ENCODE data around the gene TBX15.

Gene TBX15

DNA sequence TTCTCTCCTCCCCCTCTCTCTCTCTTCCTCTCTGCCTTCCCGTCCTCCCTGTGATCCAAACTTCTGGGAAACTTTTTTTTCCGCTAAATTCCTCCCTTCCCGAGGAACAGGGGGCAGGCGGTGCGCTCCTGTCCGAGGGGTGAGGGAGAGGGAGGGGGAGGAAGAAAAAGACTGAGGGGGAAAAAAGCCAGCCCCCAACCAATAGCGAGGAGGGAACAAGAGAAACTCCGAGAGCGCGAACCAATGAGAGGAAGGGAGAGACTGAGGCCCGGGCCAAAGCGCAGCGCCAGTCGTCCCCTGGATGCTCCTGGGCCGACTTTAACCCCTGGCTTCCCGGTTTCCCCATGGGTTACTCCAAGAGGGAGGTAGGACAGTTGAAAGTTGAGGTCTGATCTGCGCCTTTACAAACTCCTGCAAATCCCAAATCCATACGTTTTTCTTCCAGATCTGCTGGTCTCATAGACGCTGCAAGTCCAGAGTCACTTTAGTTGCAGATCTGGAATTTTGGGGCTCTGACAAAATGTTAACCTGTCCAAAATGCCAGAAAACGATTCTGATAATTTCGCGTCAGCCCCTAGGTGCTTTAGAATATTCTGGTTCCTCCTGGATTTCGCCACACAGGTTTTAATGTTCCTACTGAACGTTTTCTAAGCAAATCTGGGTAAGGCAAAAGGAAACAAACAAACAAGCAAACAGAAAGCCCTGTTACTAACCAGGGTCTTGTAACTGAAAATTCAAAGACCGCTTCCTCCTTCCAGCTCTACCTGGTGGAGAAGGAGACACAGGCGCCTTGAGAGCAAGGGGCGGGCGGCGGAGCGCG is at the start of gene TBX15:
TSS of gene TBX15 (minus strand) at position 158 of the 820 bp plus-strand sequence. CDS start 548 bp downstream, outside the sequence.
- peak within 1 kb of the TSS; percentile 82 for H2AFZ ChIP-seq (ENCODE audit: low read depth, low read length)
- no peaks in the 10 kb centered on the region for H3K36me3 ChIP-seq (ENCODE audit: insufficient read depth, low read length)
- peaks cover 4% of the 10 kb centered on the region for H3K9me3 ChIP-seq (ENCODE audit: low read length)
- peaks cover 13% of the 10 kb centered on the region for H3K4me1 ChIP-seq (ENCODE audit: insufficient read depth, low read length)
- peaks cover 100% of the 10 kb centered on the region for H3K27me3 ChIP-seq (ENCODE audit: insufficient read depth, low read length)
- peak within 1 kb of the TSS; percentile 6 for H3K4me3 ChIP-seq (ENCODE audit: low read length)

- Histone ChIP-seq H2AFZ (ENCODE audit: low read depth, low read length) (no peak overlapping the region), H3K4me1 (ENCODE audit: insufficient read depth, low read length) (no peaks in the 10 kb centered on the region), H3K27me3 (ENCODE audit: insufficient read depth, low read length) (no peaks in the 10 kb centered on the region), H3K36me3 (ENCODE audit: insufficient read depth, low read length) (peaks cover 2% of the 10 kb centered on the region), H3K9me3 (ENCODE audit: low read length) (no peaks in the 10 kb centered on the region), H3K4me3 (ENCODE audit: low read length) (no peak overlapping the region)
These were observed 46.2 kb upstream of the TBX15 start for GRCh38 chr1:119034359-119034758.

GRCh38 chr1:119032986-119033385 is 44.8 kb upstream of the TBX15 start:
- Histone ChIP-seq H3K9me3 (ENCODE audit: low read length) (no peaks in the 10 kb centered on the region), H3K36me3 (ENCODE audit: insufficient read depth, low read length) (peaks cover 2% of the 10 kb centered on the region), H3K4me1 (ENCODE audit: insufficient read depth, low read length) (peaks cover 10% of the 10 kb centered on the region), H3K4me3 (ENCODE audit: low read length) (no peak overlapping the region), H2AFZ (ENCODE audit: low read depth, low read length) (no peak overlapping the region), H3K27me3 (ENCODE audit: insufficient read depth, low read length) (no peaks in the 10 kb centered on the region)

DNA sequence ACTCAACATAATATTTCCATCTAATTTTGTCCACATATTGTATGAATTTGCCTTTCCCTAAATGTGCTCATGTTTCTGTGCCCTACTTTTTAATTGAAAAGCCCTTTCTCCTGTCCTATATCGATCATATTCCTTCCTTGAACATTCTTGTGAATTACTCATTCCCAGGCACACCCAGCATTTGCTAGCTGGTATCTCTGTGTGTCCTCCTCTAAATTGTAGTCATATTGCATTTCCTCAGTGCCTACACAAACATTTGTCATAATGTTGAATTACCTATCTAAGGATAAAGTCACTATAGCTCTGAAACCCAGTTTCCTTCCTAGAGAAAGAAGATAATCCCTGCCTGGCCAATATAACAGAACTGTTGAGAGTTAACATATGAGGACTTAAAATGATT is 39.6 kb upstream of the TBX15 start:
- Histone ChIP-seq H2AFZ (ENCODE audit: low read depth, low read length) (no peak overlapping the region), H3K27me3 (ENCODE audit: insufficient read depth, low read length) (no peaks in the 10 kb centered on the region), H3K36me3 (ENCODE audit: insufficient read depth, low read length) (peaks cover 2% of the 10 kb centered on the region), H3K9me3 (ENCODE audit: low read length) (no peaks in the 10 kb centered on the region), H3K4me3 (ENCODE audit: low read length) (no peak overlapping the region), H3K4me1 (ENCODE audit: insufficient read depth, low read length) (peaks cover 12% of the 10 kb centered on the region)

- H3K4me3 ChIP-seq (ENCODE audit: low read length), result no peak overlapping the region
- H2AFZ ChIP-seq (ENCODE audit: low read depth, low read length), result no peak overlapping the region
- no peaks in the 10 kb centered on the region for H3K36me3 ChIP-seq (ENCODE audit: insufficient read depth, low read length)
- H3K9me3 ChIP-seq (ENCODE audit: low read length), result no peaks in the 10 kb centered on the region
- H3K4me1 ChIP-seq (ENCODE audit: insufficient read depth, low read length), result peaks cover 12% of the 10 kb centered on the region
- H3K27me3 ChIP-seq (ENCODE audit: insufficient read depth, low read length), result no peaks in the 10 kb centered on the region
These were observed 38.8 kb upstream of the TBX15 start for GRCh38 chr1:119026956-119027355.

DNA sequence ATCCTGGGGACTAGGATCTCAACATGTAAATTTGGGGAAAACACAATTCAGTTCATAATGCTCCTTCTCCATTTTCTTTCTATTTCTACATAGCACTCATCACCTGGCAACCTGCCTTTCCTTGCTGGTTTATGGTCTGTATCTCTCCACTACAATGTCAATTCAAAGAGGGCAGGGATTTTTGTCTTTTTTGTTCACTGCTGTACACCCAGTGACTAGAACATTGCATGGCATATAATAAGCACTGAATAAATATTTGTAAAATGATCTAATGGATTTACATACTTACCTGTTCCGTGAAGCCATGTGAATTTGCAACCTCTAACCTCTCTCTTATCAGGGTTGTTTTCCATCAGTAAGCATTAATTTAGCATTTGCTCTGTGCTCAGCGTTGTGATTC is 27.4 kb upstream of the TBX15 start:
- Histone ChIP-seq H3K4me3 (ENCODE audit: low read length) (no peak overlapping the region), H3K4me1 (ENCODE audit: insufficient read depth, low read length) (no peaks in the 10 kb centered on the region), H3K36me3 (ENCODE audit: insufficient read depth, low read length) (no peaks in the 10 kb centered on the region), H2AFZ (ENCODE audit: low read depth, low read length) (no peak overlapping the region), H3K27me3 (ENCODE audit: insufficient read depth, low read length) (peaks cover 6% of the 10 kb centered on the region), H3K9me3 (ENCODE audit: low read length) (no peaks in the 10 kb centered on the region)

DNA sequence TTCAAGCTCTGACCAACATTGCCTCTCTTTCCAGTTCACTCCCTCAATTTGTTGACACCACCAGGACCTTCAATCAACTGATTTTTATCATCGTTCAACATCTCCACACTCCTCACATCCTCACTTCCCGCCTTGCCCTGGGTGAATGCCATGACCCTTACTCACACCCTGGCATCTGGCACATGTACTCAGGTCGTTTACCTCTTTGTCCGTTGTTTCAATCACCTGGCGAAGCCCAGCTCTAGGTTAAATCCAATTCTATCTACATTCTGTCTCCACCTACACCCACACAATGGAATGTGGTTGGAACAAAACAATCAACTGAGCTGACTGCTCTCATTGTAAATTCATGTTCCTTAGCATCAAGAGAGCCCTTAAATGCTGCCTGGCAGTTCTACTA is 24.2 kb upstream of the TBX15 start:
- H3K9me3 ChIP-seq (ENCODE audit: low read length), result no peaks in the 10 kb centered on the region
- H3K4me3 ChIP-seq (ENCODE audit: low read length), result no peak overlapping the region
- H3K4me1 ChIP-seq (ENCODE audit: insufficient read depth, low read length), result peaks cover 10% of the 10 kb centered on the region
- no peak overlapping the region for H2AFZ ChIP-seq (ENCODE audit: low read depth, low read length)
- H3K27me3 ChIP-seq (ENCODE audit: insufficient read depth, low read length), result peaks cover 33% of the 10 kb centered on the region
- no peaks in the 10 kb centered on the region for H3K36me3 ChIP-seq (ENCODE audit: insufficient read depth, low read length)

- no peaks in the 10 kb centered on the region for H3K36me3 ChIP-seq (ENCODE audit: insufficient read depth, low read length)
These were observed 23.6 kb upstream of the TBX15 start for GRCh38 chr1:119011706-119012105.

DNA sequence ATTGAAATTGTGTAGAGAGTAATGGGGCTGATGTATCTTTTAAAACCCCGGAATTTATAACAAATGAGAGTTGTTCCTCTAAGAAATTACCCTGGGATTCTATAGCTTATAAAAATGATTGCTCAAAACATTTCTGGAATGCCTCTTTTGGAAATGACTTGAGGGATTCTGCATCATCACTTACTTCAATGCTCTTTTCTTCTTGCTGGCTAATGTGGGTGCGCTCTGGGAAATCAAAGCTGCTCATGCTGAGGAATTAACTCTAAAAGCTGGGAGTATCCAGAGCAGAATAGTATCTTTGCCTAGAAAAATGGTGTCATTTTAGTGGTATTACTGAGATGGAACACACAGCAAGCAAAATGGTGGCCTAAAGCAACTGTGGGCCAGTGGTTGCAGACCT is 23.0 kb upstream of the TBX15 start:
- Histone ChIP-seq H2AFZ (ENCODE audit: low read depth, low read length) (no peak overlapping the region), H3K36me3 (ENCODE audit: insufficient read depth, low read length) (no peaks in the 10 kb centered on the region), H3K9me3 (ENCODE audit: low read length) (no peaks in the 10 kb centered on the region), H3K4me1 (ENCODE audit: insufficient read depth, low read length) (peaks cover 10% of the 10 kb centered on the region), H3K4me3 (ENCODE audit: low read length) (no peak overlapping the region), H3K27me3 (ENCODE audit: insufficient read depth, low read length) (peaks cover 46% of the 10 kb centered on the region)

More at GRCh38 chr1:119011706-119012105, 23.6 kb upstream of the TBX15 start:
- H3K9me3 ChIP-seq (ENCODE audit: low read length), result no peaks in the 10 kb centered on the region
- no peak overlapping the region for H2AFZ ChIP-seq (ENCODE audit: low read depth, low read length)
- peaks cover 10% of the 10 kb centered on the region for H3K4me1 ChIP-seq (ENCODE audit: insufficient read depth, low read length)
- no peak overlapping the region for H3K4me3 ChIP-seq (ENCODE audit: low read length)
- H3K27me3 ChIP-seq (ENCODE audit: insufficient read depth, low read length), result peaks cover 40% of the 10 kb centered on the region

DNA sequence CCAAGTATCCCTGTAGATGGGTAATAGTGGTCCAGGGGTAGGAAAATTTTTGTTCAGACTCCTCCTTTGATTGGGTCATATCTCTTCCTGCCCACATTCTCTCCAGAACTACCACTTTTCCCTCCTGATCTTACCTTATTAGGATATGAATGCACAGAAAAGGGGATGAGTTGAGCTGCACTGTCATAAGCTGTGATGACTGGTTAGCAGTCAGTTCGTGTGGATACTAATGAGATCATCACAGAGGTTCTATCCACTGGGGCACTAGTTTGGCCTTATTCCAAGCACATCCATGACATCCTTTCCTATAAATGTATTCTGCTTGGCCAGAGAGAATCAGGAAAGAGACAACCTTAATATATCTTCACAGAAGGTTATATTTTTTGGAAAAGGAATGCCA is 22.1 kb upstream of the TBX15 start:
- Histone ChIP-seq H3K36me3 (ENCODE audit: insufficient read depth, low read length) (no peaks in the 10 kb centered on the region), H2AFZ (ENCODE audit: low read depth, low read length) (no peak overlapping the region), H3K4me1 (ENCODE audit: insufficient read depth, low read length) (peaks cover 10% of the 10 kb centered on the region), H3K9me3 (ENCODE audit: low read length) (peaks cover 5% of the 10 kb centered on the region), H3K27me3 (ENCODE audit: insufficient read depth, low read length) (peaks cover 55% of the 10 kb centered on the region), H3K4me3 (ENCODE audit: low read length) (no peak overlapping the region)

DNA sequence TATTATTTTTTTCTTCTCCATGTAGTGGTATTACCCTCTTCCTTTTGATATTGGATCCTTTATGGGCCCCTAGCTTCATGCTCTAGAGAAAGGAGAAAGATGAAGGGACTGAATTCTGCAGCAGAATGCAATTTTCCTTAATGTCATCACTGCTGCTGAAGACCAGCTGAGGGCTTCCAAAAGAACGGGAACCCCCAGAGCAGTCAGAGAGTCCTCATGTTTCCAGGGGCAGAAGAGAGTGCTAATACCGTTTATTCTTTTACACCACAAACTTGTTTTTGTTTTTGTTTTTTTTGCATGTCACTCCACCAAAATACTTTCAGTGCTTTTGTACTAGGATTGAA is 21.1 kb upstream of the TBX15 start:
- H3K4me3 ChIP-seq (ENCODE audit: low read length), result no peak overlapping the region
- H3K27me3 ChIP-seq (ENCODE audit: insufficient read depth, low read length), result peaks cover 64% of the 10 kb centered on the region
- no peaks in the 10 kb centered on the region for H3K36me3 ChIP-seq (ENCODE audit: insufficient read depth, low read length)
- peaks cover 10% of the 10 kb centered on the region for H3K4me1 ChIP-seq (ENCODE audit: insufficient read depth, low read length)
- peaks cover 5% of the 10 kb centered on the region for H3K9me3 ChIP-seq (ENCODE audit: low read length)
- no peak overlapping the region for H2AFZ ChIP-seq (ENCODE audit: low read depth, low read length)

- peaks cover 70% of the 10 kb centered on the region for H3K27me3 ChIP-seq (ENCODE audit: insufficient read depth, low read length)
- peaks cover 10% of the 10 kb centered on the region for H3K4me1 ChIP-seq (ENCODE audit: insufficient read depth, low read length)
- peaks cover 5% of the 10 kb centered on the region for H3K9me3 ChIP-seq (ENCODE audit: low read length)
- H3K36me3 ChIP-seq (ENCODE audit: insufficient read depth, low read length), result no peaks in the 10 kb centered on the region
- H2AFZ ChIP-seq (ENCODE audit: low read depth, low read length), result no peak overlapping the region
- H3K4me3 ChIP-seq (ENCODE audit: low read length), result peak overlapping the region; percentile 24
These were observed 20.6 kb upstream of the TBX15 start for GRCh38 chr1:119008483-119009311.

DNA sequence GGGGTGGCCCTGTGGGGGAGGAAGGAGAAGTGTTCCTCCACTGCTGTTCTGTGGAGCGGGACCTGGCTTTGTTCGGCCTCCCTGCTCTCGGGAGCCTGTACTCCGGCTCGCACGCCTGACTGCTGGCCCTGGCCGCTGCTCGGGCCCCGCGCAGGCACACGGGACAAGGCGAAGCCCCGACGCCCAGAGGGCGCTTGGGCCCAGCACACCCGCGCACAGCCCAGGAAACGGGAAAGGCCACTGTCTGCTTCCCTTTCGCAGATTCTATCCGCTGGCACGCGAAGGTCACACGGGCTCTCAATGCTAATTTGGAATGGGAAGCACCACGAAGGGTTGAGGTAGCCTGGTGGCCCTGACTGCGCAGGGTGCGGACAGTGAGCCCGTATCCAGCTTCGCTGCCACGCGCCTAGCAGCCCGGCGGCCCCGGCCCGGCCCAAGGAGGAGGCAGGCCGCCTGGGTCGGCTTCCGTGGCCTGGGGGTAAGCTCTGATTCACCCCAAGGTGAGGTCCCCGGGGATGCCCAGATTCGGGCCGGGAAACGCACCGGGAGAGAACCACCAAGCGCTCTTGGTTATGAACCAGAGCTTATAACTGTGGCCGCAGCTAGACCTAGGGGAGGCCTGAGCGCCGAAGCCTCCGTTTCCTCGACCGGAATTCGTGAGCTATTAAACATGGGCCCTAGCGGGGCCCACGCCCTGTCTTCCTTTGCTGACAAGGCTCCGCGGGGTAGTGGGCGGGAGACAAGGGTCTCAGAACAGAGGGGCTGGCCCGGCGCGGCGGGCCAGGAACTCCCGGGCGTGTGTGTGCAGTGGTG is 19.7 kb upstream of the TBX15 start:
- Histone ChIP-seq H3K9me3 (ENCODE audit: low read length) (peaks cover 5% of the 10 kb centered on the region), H3K4me3 (ENCODE audit: low read length) (peak overlapping the region; percentile 24), H3K27me3 (ENCODE audit: insufficient read depth, low read length) (peaks cover 77% of the 10 kb centered on the region), H3K36me3 (ENCODE audit: insufficient read depth, low read length) (no peaks in the 10 kb centered on the region), H2AFZ (ENCODE audit: low read depth, low read length) (peak overlapping the region; percentile 14), H3K4me1 (ENCODE audit: insufficient read depth, low read length) (peaks cover 10% of the 10 kb centered on the region)

Data from neuron (in vitro differentiated cells).